Measurements from ENCODE around the gene ILKAP. TPM values are rescaled to one million over a fixed set of nuclear protein-coding genes. Genes with fewer than 3 reads are reported as not detected.

Gene ILKAP
- total RNA-seq, result 10 to 100 TPM; 18.5 to 45.5 (median 35.1) TPM

GRCh38 chr2:238203094-238203972, at the start of gene ILKAP:
Gene ILKAP, minus strand, starts transcription at chr2:238203695. Its CDS starts 142 bp downstream, at chr2:238203553.
- H3K4me3 ChIP-seq, result peak within 1 kb of the TSS; percentile 55 to 82
- H3K4me1 ChIP-seq, result peaks cover 4 to 49% (median 15%) of the 10 kb centered on the region in 3 donors
- no peaks in the 10 kb centered on the region for H3K9me3 ChIP-seq
- 0% methylated on average over 6 of the region's 126 CpGs; no CpG with 5 or more reads in 1 of the 2 donors for WGBS, 2 donors (ENCODE audit: low coverage in 1 of 2)
- peak within 1 kb of the TSS; percentile 81 to 98 (median 95) for H3K27ac ChIP-seq
- no peaks in the 10 kb centered on the region for H3K27me3 ChIP-seq
- H3K36me3 ChIP-seq, result no peaks in the 10 kb centered on the region
- TF ChIP-seq CTCF (IDR thresholded peaks at IDR 0.05) (peak in 1 of 4 experiments; percentile 27), EP300 (IDR thresholded peaks at IDR 0.05) (no peak), POLR2AphosphoS5 (IDR thresholded peaks at IDR 0.05) (peak; percentile 63), POLR2A (IDR thresholded peaks at IDR 0.05) (peak; percentile 88 to 95)
- ATAC-seq, result peak; percentile 99

- ATAC-seq, result no peak
- Histone ChIP-seq H3K27me3 (no peaks in the 10 kb centered on the region), H3K36me3 (peaks cover 0 to 100% of the 10 kb centered on the region in 2 donors), H3K4me3 (no peak overlapping the region), H3K4me1 (no peaks in the 10 kb centered on the region), H3K27ac (no peak overlapping the region), H3K9me3 (no peaks in the 10 kb centered on the region)
- TF ChIP-seq CTCF (IDR thresholded peaks at IDR 0.05) (no peak), POLR2AphosphoS5 (IDR thresholded peaks at IDR 0.05) (no peak), EP300 (IDR thresholded peaks at IDR 0.05) (no peak), POLR2A (IDR thresholded peaks at IDR 0.05) (no peak)
- WGBS, 2 donors (ENCODE audit: low coverage in 1 of 2), result 87 to 88% methylated on average over 8 to 11 of the region's 35 CpGs
Measured at GRCh38 chr2:238252766-238253630, 49.5 kb upstream of the ILKAP start.

GRCh38 chr2:238251986-238252385, 48.5 kb upstream of the ILKAP start:
- Histone ChIP-seq H3K27me3 (no peaks in the 10 kb centered on the region), H3K36me3 (peaks cover 0 to 100% of the 10 kb centered on the region in 2 donors), H3K4me1 (no peaks in the 10 kb centered on the region), H3K27ac (no peak overlapping the region), H3K4me3 (no peak overlapping the region), H3K9me3 (no peaks in the 10 kb centered on the region)
- 93% methylated on average over 6 of the region's 11 CpGs; no CpG with 5 or more reads in 1 of the 2 donors for WGBS, 2 donors (ENCODE audit: low coverage in 1 of 2)
- no peak for ATAC-seq
- TF ChIP-seq POLR2A (IDR thresholded peaks at IDR 0.05) (no peak), CTCF (IDR thresholded peaks at IDR 0.05) (no peak), EP300 (IDR thresholded peaks at IDR 0.05) (no peak), POLR2AphosphoS5 (IDR thresholded peaks at IDR 0.05) (no peak)

GRCh38 chr2:238251331-238251730, 47.8 kb upstream of the ILKAP start:
- Histone ChIP-seq H3K9me3 (no peaks in the 10 kb centered on the region), H3K27me3 (no peaks in the 10 kb centered on the region), H3K27ac (no peak overlapping the region), H3K36me3 (peaks cover 0 to 100% of the 10 kb centered on the region in 2 donors), H3K4me1 (no peaks in the 10 kb centered on the region), H3K4me3 (no peak overlapping the region)
- no peak for ATAC-seq
- TF ChIP-seq POLR2AphosphoS5 (IDR thresholded peaks at IDR 0.05) (no peak), POLR2A (IDR thresholded peaks at IDR 0.05) (no peak), EP300 (IDR thresholded peaks at IDR 0.05) (no peak), CTCF (IDR thresholded peaks at IDR 0.05) (no peak)
- 80 to 90% methylated on average over 1 to 2 of the region's 12 CpGs for WGBS, 2 donors (ENCODE audit: low coverage in 1 of 2)

Measured in gastroesophageal sphincter (tissue), 4 donors.